KOPT-K1 (cell line): ENCODE measurements around the gene ORMDL3.
"Not testable (repeated sequence)": the region's sequence is repeated elsewhere in the genome, so short reads cannot be mapped to it uniquely, and the experiment has no call there.

Experiments
- H3K27ac ChIP-seq: fragments of 200-600 bp; sonication (generic); 2 replicates; pipeline ENCODE4 v1.5.1; 2016; ENCODE audit warnings: antibody characterized with exemption, mild to moderate bottlenecking, low read depth, low read length; ENCODE audit not compliant: poor library complexity, severe bottlenecking
- H3K36me3 ChIP-seq: fragments of 200-600 bp; sonication (generic); 2 replicates; pipeline ENCODE4 v1.5.1; 2017; ENCODE audit warnings: antibody characterized with exemption, mild to moderate bottlenecking, low read length, moderate library complexity; ENCODE audit not compliant: insufficient read depth
- H3K9me3 ChIP-seq: fragments of 200-600 bp; sonication (generic); 2 replicates; pipeline ENCODE4 v1.5.1; 2017; ENCODE audit warnings: antibody characterized with exemption, low read length, mild to moderate bottlenecking; ENCODE audit not compliant: insufficient read depth, poor library complexity, severe bottlenecking

Gene ORMDL3

DNA sequence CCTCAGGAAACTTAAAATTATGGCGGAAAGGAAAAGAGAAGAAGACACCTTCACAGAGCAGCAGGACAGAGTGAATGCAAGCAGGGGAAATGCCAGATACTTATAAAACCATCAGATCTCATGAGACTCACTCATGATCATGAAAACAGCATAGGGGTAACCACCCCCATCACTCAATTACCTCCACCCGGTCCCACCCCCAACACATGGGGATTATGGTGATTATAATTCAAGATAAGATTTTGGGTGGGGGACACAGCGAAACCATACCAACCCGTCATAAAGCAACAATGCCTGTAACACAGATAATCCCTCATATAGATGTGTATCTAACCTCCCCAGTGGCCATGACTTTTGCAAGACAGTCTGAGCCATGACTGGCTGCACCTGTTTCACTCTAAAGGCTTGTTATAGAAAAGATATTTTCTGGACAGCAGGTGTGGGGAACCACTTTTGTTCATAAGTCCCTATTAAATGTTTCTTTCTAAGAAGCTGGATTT is 28.4 kb upstream of the ORMDL3 start:
- Histone ChIP-seq H3K9me3 (no peaks in the 10 kb centered on the region), H3K36me3 (no peaks in the 10 kb centered on the region), H3K27ac (no peak overlapping the region)

DNA sequence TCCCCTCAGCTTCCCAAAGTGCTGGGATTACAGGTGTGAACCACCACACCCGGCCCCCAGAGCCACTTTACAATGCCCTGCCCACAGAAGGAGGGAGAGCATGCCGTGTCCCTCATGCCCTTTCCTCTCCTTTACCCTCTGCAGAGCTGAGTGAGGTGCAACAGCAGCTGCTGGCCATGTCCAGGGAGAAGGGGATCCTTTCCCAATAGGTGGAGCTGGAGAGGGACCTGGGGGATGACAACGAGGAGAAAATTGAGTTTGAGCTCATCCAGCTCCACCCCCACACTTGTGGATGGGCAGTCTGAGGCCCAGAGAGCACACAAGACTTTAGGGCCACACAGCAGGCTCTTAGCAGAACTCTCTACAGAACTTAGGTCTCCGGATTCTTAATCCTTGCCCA is 27.5 kb upstream of the ORMDL3 start:
- H3K9me3 ChIP-seq: no peaks in the 10 kb centered on the region
- H3K36me3 ChIP-seq: no peaks in the 10 kb centered on the region
- H3K27ac ChIP-seq: no peak overlapping the region

DNA sequence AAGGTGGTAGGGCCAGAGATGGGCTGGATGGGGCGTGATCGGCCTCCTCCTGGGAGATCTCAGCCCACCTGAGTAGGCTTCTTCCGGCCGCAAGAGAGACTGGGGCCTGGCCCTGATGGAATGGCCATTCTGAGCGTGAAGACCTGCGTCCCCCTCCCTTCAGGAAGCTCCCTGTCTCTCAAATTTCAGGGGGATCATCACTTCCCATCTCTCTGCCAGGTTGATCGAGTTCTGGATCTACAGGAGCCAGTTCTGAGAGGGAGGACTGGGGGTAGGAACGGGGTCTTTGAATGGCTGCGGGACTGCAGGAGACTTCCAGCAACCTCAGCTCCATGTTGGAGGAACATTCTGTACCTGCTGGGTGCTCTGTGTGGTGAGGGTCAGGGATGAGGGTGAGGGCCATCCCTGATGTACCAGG is 26.1 kb upstream of the ORMDL3 start:
- H3K27ac ChIP-seq: peak overlapping the region; percentile 57
- no peaks in the 10 kb centered on the region for H3K9me3 ChIP-seq
- no peaks in the 10 kb centered on the region for H3K36me3 ChIP-seq

DNA sequence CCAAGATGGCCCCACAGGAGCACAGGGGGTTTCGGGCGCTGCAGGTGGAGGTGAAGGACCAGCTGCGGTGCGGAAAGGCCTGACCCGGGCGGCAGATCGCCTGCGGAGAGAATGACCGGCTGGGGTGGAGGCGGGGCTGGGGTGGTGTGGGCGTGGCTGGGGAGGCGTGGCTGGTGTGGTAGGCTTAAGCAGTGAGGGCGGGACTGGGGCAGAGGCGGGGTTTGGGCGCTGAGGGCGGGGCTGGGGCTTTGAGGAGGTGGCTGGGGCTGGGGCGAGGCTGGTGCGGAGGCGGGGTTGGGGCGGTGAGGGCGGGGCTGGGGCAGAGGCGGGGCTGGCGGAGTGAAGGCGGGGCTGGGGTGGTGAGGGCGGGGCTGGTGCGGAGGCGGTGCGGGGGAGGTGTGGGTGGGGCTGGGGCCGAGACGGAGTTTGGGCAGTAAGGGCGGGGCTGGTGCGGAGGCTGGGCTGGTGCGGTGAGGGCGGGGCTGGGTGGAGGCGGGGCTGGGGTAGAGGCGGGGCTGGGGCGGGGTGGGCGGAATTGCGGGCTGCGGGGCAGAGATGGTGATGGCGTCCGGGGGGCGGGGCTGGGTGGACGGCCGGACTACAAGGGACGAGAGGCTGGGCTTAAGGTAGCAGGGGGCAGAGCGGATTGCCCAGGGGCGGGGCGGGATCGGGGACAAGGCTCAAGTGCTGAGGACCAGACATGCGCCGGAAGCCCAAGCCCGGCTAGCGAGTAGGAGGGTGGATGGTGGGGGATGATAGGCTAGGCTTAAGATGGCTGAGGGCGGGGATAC is 25.5 kb upstream of the ORMDL3 start:
- H3K36me3 ChIP-seq: no peaks in the 10 kb centered on the region
- peak overlapping the region; percentile 57 for H3K27ac ChIP-seq
- no peaks in the 10 kb centered on the region for H3K9me3 ChIP-seq

DNA sequence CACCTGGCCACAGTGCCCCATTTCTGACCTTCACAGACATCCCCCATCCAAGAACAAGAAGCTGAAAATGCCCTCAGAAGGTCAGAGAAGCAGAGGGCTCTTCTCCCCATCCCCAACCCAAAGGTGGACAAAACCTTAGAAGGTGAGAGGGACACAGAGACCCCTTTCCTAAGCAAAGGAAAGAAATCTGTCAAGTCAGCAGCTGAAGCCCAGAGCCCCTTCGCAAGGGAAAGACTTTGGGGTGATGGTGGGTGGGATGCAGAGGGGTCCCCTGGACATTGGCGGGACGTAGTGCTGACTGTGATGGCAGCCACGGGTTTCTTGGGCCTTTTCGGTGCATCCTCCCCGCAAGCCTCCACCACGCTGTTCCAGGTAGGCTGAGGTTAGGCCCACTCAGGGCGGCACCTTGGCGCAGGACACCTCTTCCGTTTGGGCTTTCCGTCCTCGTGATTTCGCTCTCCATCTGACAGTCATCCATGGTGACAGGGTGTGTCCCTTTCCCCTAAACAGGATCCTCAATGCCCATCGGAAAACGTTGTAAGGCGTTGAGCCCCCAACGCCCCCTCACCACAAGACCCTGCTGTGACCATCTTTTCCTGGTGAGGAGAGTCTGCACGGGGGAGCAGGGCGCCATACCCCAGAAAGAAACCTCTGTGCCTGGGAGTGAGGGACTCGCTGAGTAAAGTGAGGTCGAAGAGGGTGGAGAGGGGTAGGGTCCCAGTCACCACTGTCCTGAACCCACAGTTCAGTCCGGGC is 24.7 kb upstream of the ORMDL3 start:
- no peak overlapping the region for H3K27ac ChIP-seq
- no peaks in the 10 kb centered on the region for H3K36me3 ChIP-seq
- no peaks in the 10 kb centered on the region for H3K9me3 ChIP-seq

DNA sequence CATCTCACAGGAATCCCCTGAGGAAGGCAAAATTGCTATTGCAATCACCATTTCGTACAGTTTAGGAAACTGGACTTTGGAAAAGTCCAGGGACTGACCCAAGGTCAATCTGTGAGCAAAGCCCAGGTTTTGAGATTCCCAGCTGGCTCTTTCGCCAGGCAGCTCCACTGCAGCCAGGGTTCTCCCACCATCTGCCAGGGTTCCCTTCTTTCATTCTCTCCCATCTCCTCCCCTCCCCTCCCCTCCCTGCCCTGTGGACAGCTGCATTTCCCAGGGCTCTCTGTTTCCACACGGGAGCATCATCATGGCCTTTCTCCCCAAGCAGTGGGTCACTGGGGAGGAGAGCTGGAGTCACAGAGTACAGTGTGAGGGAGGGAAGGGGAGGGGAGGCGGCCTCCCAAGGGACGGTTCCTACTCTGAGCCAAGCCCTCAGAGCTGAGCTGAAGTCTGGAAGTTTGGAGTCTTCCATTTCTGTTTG is 23.5 kb upstream of the ORMDL3 start:
- Histone ChIP-seq H3K27ac (no peak overlapping the region), H3K36me3 (no peaks in the 10 kb centered on the region)

DNA sequence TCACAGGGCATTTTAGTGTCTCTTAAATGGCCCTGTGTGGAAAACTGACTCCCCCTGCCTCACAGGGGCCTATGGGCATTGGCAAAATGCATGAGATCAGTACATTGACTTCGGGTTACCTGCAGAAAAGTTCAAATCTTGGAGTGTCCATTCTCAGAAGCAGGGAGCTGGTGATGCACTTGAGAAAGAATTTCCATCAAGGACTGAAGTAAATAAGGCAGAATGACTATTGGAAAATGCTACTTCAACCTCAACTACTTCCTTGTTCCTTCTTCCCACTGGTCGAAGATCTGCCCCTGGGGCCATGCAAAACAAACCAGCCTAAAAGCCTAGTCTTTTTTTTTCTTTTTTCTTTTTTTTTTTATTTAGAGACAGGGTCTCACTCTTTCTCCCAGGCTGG is 21.6 kb upstream of the ORMDL3 start:
- H3K27ac ChIP-seq: peak overlapping the region; percentile 39
- H3K36me3 ChIP-seq: no peaks in the 10 kb centered on the region
- H3K9me3 ChIP-seq: no peaks in the 10 kb centered on the region

More for the DNA sequence above, 23.5 kb upstream of the ORMDL3 start:
- no peaks in the 10 kb centered on the region for H3K9me3 ChIP-seq

DNA sequence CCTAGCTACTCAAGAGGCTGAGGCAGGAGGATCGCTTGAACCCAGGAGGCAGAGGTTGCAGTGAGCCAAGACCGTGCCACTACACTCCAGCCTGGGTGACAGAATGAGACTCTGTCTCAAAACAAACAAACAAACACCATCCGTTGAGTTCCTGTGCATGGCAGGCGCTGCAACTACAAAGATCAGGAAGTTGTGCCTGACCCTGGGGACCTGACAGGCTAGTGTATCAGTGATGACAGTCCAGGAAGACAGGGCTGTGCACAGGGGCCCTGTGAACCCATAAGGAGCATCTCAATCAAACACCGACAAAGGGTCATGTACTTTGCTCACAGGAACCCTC is 21.1 kb upstream of the ORMDL3 start:
- not testable (repeated sequence) for H3K9me3 ChIP-seq, H3K36me3 ChIP-seq
- H3K27ac ChIP-seq: peak overlapping the region; percentile 39

DNA sequence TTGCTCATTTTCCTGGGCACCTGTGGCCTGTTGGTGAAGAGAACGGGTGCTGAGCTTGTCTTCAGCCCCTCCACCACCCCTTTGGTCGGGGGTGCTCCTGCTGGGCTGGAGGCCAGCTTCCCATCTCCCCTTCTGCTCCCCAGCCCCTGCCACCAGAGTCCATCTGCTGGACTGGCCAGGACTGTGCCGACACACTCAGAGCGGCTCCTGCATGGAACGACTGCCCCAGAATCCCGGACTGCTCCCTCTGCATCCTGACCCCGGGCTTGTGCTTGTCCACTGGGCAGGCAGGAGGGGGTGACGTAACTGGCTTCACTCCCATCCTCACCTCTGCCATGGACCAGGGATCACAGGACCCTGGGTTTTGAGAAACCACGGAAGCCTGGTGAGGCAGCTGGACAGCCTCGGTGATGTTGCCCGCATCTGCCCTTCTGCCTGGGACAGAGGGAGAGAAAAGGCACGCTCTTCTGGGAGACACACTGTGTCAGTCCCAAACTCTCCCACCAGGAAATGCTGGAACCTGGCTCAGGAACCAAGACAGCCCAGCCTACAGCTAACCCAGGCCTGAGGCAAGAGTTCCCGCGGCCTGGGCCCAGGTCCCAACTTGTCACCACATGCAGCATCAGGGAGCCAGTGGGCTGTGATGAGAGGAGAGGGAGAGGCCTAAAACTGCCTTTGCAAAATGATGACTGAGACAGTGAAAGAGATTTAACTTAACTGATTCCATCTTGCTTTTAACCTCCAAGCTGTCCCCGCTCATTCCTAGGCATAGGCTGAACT is 19.3 kb upstream of the ORMDL3 start:
- Histone ChIP-seq H3K36me3 (no peaks in the 10 kb centered on the region), H3K9me3 (no peaks in the 10 kb centered on the region), H3K27ac (peak overlapping the region; percentile 39)

DNA sequence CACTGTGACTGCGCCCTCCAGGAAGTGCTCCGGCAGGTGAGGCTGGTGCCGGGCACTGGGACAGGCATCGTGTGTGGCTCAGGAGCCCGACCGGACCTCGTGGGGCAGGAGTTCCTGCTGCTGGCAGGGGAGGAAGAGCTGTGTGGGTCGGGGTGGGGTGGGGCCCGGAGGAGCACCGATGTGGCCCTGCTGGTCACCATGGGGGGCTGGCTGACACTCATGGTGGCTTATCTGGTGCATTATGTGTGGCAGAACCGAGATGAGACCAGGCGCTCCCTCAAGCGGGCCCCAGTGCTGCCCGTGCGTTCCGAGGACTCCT is 17.0 kb upstream of the ORMDL3 start:
- Histone ChIP-seq H3K27ac (no peak overlapping the region), H3K9me3 (no peaks in the 10 kb centered on the region), H3K36me3 (no peaks in the 10 kb centered on the region)

DNA sequence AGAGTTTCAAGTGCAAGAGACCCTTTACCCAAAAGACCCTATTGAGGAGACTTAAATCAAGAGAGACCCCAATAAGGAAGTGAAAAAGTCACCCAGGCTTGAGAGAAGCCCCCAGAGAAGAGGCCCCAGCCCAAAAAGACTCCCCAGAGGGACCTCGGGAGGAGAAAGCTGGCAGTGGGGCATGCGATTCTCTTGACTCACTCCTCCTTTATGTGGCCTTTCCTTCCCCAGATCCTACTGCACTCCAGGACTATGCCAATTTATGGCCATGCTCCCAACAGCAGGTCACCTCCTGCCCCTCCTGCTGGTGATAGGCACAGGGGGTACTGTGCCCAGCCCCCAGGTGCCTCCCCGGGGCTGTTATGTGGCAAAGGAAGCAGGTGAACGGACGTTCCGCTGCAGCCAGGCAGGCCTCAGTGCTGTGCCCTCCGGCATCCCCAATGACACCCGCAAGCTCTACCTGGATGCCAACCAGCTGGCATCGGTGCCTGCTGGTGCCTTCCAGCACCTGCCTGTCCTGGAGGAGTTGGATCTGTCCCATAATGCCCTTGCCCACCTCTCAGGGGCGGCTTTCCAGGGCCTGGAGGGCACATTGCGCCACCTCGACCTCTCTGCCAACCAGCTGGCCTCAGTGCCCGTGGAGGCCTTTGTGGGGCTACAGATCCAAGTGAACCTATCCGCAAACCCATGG is 16.4 kb upstream of the ORMDL3 start:
- no peaks in the 10 kb centered on the region for H3K9me3 ChIP-seq
- H3K27ac ChIP-seq: no peak overlapping the region
- no peaks in the 10 kb centered on the region for H3K36me3 ChIP-seq

DNA sequence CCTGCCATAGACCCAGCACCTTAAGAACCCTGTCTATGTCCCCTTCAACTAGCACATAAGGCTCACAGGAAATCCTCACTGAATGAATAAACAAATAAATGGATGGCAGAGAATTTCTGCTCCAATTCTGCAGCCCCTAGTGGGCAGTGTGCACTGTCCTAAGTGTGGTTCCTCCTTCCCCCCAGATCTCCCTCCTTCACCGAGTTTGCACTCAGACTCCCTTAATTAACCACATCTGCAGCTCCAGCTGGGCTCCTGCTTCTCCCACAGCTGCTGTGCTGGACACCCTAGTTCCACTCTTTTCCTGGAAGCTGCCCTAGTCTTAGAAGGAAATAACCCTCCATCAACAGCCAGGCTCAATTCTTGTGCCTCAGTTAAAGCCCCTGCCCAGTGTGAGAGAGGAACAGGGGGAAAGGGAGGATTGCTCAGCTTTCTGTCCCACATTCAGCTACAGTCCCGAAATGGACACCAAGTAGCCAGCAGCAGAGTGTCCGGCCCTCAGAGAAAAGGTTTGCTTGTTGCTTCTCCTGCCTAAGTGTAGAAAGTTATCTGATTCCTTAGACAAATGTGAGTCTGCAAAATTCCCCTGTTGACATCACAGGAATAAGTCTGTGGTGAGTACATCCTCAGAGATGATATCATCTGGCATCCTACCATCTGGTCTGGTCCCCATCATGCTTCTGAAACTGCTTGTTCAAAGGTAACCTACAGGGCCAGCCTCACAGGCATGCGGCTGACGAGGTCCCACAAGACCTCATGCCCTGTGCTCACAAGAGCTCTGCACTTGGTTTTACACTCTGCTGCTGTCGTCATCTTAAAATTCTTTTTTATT is 12.4 kb upstream of the ORMDL3 start:
- peak overlapping the region; percentile 17 for H3K27ac ChIP-seq
- no peaks in the 10 kb centered on the region for H3K36me3 ChIP-seq
- H3K9me3 ChIP-seq: no peaks in the 10 kb centered on the region

DNA sequence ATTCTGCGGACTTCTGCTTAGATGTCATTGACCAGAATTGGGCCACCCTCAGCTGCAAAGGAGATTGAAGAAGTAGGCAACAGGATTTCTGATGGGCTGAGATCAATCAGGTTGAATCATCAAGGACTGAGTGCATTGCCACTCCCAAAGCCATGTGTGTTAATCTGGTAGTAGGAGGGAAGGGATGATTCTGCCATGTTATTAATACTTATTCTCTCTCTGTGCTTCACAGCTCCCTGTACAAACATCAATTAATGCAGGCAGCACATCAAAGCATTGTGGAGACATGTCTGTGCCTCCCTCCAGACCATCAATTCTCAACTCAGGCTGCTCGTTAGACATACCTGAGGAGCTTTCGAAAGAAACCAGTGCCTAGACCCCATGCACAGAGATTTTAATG is 11.7 kb upstream of the ORMDL3 start:
- Histone ChIP-seq H3K36me3 (no peaks in the 10 kb centered on the region), H3K9me3 (no peaks in the 10 kb centered on the region), H3K27ac (no peak overlapping the region)
